GM19240 (cell line): ENCODE data around the gene MBD2.

Experiments
- DNase-seq: peaks from one replicate; pipeline ENCODE4 v3.0.0; 2011; ENCODE audit warnings: low spot score; ENCODE audit not compliant: insufficient read length

The MBD2 gene

GRCh38 chr18:54202851-54203250 lies 21.6 kb downstream of the MBD2 start:
- DNase-seq = no peak

- no peak for DNase-seq
Measured at GRCh38 chr18:54197747-54198411, 26.6 kb downstream of the MBD2 start.

DNA sequence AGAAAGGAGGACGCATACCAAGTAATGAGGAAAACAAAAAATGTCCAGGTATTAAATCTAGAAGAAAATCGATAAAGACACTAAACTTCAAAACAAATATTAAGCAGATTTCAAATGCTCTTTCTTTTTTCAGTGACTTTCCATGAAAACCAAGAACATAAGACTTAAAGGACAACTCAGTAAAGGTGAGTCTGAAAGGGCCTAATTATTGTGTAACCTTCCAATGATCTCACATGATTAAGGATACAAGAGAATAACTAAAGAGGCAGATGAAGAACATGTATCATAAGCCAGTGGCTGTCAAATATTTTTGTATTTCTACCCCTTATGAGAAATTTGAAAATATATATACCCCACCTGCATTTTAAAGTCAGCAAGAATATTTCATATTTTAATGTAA lies 30.7 kb downstream of the MBD2 start:
- no peak for DNase-seq

DNA sequence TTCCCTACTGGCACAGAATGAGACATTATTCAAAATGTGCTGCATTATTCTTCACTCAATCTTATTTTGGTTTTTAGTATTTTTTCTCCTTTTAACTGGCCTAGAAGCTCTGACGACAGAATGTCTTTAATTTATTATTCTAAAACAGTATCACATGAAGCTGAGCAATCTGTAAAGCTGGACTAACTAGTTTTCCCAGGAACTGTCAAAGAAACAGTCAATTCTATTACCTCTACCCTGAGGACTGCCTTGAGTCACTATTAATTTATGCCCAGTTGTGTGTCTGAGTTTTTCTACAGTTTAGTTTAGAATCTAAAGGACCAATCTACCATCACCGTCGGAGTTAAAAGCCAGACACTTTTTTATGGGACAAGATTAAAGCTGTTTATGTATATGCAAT lies 31.6 kb downstream of the MBD2 start:
- no peak for DNase-seq

- no peak for DNase-seq
Measured at GRCh38 chr18:54192415-54192814, 32.1 kb downstream of the MBD2 start.

- no peak for DNase-seq
Measured at GRCh38 chr18:54191352-54191751, 33.1 kb downstream of the MBD2 start.

DNA sequence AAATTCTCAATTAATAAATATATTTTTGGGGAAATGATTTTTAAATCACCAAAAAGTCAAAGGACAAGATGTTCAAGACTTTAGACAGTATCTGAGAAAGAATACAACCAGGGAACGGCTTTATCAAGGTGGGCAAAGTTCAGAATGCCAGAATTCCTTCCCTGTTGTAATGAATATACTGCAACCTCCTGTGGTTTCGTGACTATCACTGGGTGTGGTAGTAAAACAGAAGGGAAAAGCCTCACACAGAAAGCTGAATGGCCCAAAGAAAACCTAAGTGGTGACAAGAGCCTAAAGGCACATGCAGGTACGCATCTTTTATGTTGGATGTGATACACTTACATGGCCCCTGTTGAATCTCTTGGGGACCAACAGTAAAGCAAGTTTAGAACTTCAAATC lies 37.1 kb downstream of the MBD2 start:
- DNase-seq = no peak

DNA sequence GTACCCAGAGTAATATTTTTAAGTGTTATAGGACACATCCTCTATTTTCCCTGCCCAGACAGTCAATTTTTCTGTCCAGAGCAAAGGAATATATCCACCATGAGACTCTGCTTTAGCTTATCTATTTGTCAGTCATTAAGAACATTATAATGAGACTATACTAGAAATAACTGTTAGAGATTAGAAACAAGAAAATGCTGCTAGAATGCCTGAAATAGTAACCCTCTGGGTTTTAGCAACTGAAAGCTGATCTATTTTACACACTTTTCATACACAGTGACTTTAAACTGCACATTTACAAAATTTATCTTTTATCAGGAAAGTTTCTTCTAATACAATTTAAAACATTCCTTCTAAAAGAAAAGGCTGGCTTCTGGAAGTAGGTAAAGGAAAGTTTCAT lies 39.6 kb downstream of the MBD2 start:
- no peak for DNase-seq

DNA sequence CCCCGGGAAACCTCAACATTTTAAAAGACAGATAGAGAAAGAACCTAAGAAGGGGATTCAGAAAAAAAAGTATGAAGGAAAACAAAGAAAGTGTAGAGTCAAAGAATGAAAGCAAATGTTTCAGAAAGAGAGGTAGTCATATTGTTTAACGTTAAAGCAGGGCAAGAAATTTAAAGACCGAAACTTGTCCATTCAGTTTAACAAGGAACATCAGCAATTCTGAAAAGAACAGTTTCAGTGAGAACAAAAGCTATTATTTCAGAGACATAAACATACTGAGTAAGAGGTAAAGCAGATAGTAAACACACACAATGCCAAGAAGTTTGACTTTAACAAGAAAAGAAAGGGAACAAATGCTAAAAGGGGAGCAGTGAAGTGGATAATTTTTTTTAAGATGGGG lies 41.1 kb downstream of the MBD2 start:
- DNase-seq = no peak

GRCh38 chr18:54181856-54182602 lies 42.4 kb downstream of the MBD2 start:
- DNase-seq = no peak

DNA sequence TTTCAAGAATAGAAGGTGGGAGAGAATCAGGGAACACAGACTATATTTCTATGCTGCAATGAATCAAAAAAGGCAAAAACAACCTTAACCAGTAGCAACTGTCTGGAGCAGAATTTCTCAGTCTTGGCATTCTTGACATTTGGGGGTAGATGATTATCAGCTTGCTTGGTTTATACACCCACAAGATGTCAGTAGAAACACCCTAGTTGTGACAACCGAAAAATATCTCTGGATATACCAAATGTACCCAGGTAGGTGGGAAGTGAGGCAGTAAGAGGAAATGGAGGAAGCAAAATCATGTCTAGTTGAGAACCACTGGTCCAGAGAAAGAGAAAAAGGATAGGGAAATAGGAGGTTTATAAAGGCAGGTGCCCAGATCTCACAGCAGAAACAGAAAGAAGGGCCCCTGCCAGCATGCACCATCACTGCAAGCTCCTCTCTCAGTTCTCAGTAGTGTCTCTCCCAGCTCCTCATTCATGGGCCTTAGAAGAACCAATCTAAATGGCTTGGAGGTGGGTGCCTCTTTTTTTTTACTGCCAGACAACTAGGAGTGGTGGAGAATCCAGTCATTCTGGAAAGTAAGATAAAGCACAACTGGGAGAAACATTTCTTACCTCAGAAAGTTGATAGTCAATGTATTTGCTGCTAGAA lies 50.4 kb downstream of the MBD2 start:
- DNase-seq = no peak

DNA sequence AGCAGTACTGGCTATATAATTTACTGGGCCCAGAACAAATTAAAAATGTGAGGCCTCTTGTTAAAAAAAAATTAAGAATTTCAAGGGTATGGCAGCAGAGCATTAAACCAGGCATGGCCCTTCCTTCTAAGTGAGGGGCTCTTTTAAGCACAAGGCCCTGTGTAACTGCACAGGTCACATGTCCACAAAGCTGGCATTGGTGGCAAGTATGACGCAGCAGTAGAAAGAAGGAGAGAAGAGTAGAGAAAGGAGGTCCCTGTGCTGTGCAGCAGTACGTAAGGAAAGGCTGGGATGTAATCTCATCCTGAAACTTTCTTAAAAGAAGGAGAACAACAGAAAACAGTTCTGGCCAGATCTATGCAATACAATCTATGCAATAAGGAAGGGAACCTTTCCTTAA lies 51.2 kb downstream of the MBD2 start:
- no peak for DNase-seq

DNA sequence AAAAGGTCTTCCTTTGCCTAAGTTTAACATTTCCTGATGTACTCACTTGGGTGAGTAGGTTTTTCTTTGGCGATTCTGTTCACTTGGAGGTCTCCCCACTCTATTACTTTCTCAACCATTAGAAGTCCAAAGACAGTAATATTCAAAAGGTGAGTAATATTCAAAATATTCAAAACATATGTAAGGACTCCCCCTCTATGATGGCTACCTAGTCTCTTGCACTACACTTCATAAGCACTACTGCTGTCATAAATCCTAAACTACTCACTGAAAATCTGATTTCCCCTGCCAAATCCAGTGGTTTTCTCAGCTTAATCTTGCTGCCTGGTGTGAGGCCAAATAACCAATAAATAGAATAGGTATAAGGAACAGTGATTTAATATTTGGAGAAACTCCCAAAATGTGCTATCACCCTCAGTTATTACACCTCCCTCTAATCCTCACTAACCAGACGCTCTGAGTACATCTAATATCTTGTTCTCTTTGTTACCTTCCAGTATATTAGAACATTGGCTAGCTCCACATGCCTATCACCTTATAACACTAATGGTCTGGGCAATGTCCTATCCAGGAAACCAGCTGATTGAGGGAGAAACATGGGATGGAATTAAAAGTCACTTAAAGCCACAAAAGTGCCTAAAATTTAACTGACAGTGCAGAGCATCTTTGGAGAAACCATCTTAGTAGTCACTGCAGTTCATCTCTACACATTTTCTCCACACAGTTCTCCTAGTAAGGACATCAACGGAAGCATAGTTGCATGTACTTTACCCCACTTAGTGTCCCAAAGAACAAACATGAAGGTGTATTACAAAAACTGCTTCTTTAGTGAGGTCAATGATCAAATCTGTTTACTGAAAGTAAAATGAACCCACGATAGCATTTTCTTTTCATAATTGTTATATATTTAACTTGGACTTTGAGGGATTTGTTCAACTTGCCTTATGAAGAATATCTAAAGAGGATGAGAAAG lies 54.8 kb downstream of the MBD2 start:
- no peak for DNase-seq

- DNase-seq = no peak
Measured at GRCh38 chr18:54165450-54165849, 59.0 kb downstream of the MBD2 start.

- no peak for DNase-seq
Measured at GRCh38 chr18:54163453-54163852, 61.0 kb downstream of the MBD2 start.

DNA sequence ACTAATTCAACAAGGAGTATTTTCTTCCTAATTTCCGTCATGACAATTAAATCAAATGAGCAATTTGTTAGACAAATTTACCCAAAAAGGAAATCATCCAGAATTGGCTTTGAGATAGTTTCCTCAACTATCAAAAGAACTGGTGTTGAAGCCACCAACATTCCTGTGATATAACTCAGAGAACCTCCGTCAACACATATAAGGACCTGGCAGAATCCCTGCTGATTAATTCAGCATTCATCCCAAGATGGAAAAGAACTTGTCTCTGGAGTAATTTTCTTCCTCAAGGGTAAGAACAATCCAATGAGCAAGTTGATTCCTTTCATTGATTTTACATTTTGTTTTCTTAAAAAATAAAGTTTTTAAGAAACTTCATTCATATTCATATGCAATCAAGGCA lies 62.0 kb downstream of the MBD2 start:
- DNase-seq = no peak

DNA sequence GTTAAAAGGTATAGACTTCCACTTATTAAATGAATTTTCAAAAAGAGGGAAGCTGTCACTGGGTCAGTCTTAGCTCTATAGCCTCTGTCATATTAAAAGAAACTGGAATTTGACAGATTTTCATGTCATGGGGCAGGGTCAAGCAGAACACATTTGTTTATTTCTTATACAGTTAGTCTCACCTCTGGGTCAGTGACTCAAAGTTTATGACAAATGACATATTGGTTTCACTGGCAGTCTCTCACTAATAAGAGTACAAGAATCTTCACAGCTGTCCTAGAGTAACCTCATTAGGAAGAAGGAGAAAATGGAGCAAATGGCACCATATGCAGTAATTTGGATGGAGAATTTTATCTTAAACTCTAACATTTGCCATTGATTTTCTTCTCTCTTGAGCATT lies 63.2 kb downstream of the MBD2 start:
- DNase-seq = no peak

- DNase-seq = no peak
Measured at GRCh38 chr18:54159906-54160305, 64.6 kb downstream of the MBD2 start.

- DNase-seq = no peak
Measured at GRCh38 chr18:54157646-54158385, 66.7 kb downstream of the MBD2 start.

- no peak for DNase-seq
Measured at GRCh38 chr18:54155412-54155811, 69.1 kb downstream of the MBD2 start.

DNA sequence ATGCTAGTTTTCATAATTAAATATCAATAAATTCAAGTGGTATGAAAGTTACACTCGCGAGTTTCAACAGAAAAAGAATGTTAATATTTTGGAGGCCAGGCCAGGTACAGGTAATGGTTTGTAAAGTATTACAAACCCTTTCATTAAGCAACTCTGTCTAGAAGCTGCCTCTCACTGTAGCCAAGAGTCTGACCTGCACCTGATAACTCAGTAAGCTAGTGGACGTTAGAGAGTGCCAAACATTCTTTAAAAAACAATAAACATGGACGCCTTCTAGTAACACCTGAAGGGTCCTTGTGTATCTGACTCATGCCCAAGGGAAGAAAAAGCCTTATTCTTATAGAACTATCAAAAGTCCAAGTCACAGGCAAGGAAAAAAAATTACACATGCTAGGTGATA lies 70.2 kb downstream of the MBD2 start:
- no peak for DNase-seq
